Measurements from ENCODE around the gene SERPINA6.
"Not testable (repeated sequence)": the region's sequence is repeated elsewhere in the genome, so short reads cannot be mapped to it uniquely, and the experiment has no call there.

SERPINA6 gene

DNA sequence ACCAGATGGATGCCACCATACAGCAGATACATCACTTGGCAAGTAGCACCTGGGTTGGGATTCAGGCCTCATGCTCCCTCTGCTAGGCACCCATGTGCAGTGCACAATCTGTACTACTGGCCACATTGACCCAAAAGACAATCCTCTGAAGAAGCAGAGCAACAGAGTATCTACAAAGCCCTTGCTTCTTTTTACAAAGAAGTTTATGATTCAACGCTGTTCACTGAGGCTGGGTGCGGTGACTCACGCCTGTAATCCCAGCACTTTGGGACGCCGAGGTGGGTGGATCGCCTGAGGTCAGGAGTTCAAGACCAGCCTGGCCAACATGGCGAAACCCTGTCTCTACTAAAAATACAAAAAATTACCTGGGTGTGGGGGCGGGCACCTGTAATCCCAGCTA, 31.1 kb upstream of the SERPINA6 start:
- DNase-seq, result not testable (repeated sequence)

DNA sequence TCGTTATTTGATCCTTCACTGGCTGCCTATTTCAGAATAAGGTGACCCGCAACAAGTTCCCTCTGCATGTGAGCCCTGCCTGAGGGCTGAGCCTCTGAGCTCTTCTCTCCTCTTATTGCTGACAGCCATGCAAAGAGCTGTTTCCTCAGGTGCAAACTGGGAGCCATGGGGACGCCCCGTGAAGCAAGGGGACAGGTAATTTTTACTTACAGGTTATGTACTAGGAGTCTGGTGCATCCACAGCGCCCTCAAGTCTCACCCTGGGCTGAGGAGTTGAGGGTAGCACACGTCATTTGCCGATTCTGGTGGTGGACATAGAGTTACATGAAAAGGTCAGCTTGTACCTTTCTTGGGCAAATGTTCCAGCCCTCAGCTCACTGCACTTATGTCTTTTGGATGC, 26.1 kb upstream of the SERPINA6 start:
- no peak for DNase-seq

DNA sequence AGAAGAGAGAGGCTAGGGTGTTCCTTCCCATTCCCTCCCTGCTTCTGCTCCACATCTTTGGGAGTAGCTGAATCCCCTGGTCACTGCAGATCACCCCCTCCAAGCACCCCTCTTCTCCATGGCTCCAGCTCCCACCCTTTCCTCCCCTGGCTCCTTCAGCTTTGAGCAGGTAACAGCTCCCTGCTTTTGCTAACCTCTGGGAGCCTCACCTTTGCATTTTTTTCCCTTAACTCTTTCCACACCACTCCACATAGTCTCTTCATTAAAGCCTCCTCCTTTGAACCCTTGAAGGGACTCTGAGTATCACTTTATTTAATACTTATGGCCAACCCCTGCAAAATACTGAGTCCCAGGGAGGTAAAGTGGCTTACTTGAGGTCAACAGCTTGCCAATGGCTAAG, 25.7 kb upstream of the SERPINA6 start:
- no peak for DNase-seq

DNA sequence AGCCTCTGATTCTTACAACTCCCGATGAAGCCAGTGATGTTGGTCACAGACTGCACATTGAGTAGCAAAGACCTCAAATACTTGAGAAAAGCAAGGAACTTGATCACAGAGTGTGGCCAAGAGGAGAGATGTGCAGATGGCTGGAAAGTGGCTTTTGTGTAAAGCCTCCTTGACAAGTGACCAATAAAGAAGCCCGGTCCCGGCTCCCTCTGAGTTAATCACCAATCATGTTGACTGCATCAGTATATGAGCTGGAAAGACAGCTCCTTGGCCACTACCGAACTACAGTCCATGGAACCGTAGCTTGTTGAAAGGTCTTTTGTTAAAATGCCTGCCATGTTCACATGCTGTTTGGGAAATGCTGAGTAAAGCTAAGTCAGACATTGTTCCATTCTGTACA, 23.7 kb upstream of the SERPINA6 start:
- DNase-seq, result no peak

DNA sequence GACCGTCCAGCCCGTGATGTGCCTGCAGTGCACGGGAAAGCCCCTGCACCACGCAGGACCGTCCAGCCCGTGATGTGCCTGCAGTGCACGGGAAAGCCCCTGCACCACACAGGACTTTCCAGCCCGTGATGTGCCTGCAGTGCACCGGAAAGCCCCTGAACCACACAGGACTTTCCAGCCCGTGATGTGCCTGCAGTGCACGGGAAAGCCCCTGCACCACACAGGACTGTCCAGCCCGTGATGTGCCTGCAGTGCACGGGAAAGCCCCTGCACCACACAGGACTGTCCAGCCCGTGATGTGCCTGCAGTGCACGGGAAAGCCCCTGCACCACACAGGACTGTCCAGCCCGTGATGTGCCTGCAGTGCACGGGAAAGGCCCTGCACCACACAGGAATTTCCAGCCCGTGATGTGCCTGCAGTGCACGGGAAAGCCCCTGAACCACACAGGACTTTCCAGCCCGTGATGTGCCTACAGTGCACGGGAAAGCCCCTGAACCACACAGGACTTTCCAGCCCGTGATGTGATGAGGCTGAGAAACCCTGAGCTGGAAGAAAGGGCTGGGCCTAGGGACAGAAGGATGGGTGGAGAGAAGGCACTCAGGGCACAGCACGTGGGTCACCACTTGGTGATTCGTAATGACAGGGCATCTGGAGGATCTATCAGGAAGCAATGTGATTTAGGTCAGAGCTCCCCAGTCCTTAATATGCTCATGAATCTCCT, 23.1 kb upstream of the SERPINA6 start:
- DNase-seq, result not testable (repeated sequence)

DNA sequence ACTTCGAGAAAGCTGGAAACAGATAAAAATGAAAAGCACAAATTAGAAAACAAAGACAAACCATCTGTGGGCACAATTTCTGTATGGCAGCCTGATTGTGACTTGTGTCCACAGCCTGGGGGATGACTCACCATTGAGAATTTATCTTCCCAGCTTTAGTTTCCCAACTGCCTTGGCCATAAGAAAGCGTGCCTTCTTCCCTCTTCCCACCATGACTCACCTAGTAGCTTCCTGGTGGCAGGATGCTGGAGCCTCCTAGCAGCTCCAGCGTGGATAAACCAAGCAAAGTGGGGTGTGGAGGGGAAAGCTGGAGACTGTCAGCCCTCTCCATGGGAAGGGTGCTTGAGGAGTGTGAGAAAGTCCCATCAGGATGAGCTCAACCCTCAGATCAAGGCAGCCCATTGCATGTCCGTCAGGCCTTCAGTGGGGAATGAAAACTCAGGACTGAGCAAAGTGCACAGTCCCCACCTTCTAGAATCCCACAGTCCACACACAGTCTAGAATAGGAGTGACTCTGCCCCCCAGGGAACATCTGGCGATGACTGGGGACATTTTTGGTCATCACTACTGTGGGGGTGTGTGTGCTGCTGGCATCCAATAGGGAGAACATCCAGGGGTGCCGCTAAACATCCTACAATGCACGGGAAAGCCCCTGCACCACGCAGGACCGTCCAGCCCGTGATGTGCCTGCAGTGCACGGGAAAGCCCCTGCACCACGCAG, 22.4 kb upstream of the SERPINA6 start:
- peak; percentile 91 for DNase-seq

DNA sequence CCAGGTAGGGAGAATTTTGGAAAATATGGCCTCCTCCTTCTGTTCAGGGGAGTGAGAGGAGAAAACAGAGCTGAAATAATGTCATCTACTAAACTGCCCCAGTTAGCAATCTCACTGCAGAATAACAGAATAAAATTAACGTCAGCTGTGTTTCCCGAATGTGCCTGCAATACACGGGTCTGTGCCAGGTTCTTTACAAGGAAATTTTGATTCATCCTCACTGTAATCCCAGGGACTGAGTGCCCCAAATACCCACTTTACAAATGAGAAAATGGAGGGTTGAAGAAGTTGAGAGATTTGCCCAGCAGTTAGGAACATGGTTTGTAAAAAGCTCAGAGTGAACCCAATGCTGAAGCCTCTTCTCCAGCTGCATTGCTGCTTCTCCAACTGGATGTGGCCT, 21.3 kb upstream of the SERPINA6 start:
- no peak for DNase-seq

DNA sequence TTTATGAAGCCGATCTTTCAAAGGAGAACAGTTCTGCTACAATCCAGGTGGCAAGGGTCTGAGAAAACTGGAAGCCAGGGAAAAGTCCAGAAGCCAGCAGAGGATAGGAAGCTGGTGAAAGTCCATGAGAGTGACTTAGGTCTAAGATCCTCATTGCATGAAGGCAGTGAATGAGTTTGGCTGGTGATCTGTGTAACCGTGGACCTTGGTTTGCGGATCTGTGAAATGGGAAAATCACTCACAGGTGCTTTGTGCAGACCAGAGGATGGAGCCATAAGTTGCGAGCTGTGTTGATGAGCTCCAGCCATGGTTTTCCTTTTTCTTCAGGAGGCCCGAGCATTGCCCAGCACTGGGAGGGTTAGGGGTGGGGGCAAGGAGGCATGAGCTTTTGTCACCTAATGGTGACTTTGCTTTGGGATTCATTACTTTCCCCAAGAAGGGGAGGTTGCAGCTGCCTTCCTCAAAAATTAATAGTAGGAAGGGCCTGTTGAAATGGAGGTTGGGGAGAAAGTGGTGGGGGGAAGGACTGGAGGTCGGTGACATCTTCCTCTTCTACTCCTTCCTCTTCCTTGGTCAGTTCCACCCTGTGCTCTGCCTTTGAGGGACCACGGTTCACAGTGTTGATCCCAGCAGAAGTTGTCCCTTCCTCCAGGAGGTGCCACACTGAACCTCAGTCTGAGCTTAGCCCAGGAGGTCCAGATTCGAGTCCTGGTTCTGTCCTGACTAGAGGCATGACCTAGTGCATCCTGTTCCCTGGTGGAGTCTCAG, 20.3 kb upstream of the SERPINA6 start:
- DNase-seq, result no peak

DNA sequence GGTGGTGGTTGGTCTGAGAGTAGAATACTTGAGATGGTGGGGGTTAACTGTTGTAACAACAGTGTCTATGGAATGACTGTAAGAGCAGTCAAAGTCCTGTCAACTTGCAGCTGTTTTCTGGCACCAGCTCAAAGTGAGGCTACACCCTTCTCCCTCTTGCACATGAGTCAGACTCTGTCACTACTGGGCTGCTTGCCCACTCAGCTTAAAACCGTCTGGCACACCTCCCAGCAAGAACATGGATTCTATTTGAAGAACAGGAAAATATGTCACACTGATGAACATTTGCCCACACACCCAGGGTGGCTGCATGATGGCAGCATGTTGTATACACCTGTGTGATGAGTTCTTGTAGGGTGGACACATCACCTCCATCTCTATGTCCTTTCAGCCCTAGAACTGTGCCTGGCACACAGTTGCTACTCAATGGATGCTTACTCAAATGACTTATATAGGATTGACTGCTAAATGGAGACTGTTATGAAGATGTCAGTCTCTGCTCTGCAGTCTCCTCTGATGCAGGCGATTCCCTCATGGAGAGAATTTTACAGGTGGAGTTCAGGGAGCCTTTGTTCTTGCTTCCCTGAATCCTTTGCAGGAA, 19.3 kb upstream of the SERPINA6 start:
- peak; percentile 100 for DNase-seq

DNA sequence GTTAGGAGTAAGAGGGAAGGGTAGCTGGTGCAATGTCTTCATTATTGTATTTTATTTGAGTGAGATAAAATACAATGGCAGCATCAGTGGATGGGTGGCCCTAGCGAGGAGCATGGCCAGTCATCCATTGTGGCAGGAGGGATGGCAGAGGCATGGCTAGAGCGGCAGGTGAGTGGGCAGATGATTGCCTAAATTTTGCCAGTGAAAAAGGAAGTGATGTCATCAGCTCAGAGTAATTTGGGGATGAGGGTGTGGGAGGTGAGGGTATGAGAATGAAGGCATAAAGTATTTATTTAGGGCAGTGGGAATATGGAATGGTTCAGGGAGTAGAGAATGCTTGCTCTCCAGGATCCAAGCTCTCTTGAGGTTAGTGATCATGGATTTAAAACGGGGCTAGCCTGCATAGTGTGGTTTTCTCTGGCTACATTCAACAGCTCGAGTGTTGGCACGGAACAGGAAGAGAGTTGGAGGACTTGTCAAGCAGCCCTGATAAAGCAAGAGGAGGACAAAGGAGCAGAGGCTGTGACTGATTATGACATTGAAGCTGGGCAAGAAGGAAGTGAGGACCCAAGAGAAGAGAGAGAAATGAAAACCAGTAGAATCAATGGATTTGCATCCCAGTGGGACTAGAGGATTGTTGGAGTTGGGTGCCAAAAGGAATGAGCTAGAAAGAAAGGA, 18.7 kb upstream of the SERPINA6 start:
- DNase-seq, result no peak

DNA sequence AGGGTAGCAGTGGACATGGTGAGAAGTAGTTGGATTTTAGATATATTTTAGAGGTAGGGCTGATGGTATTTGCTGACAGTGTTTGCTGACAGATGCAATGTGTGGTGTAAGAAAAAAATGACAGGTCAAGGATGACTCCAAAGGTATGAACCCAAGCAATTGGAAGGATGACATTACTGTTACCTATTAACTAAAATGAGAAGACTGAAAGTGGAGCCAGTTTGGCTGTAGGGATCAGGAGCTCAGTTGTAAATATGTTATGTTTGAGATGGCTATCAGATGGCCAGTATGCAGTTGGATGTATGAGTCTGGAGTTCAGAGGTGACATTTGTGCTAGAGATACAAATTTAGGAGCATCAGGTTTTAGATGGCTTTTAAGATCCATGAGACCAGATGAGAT, 17.4 kb upstream of the SERPINA6 start:
- DNase-seq, result no peak

DNA sequence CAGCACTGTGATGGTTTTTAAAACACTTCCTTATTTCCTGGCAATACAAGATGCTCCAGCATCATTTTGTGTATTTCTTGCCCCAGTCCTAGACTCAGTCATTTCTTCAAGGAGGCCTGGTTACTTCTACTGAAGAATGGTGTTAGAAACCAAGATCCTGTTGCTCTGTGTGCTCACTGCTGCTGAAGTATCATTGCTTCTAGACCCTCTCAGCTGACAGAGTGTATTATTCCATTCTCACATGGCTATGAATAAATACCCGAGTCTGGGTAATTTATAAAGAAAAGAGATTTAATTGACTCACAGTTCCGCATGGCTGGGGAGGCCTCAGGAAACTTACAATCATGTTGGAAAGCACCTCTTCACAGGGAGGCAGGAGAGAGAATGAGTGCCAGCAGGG, 14.9 kb upstream of the SERPINA6 start:
- no peak for DNase-seq

DNA sequence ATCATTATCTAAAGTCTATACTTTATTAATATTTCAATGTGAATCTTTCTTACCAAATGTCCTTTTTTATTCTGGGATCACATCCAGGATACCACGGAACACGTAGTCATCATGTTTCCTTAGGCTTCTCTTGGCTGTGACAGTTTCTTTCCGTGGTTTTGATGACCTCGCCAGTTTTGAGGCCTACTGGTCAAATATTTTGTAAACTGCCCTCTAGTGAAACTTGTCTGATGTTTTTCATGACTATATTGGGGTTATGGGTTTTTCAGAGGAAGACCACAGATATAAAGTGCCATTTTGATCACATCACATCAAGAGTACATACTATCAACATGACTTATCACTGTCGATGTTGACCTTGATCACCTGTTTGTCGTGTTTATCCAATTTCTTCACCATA, 14.1 kb upstream of the SERPINA6 start:
- DNase-seq, result peak; percentile 49

DNA sequence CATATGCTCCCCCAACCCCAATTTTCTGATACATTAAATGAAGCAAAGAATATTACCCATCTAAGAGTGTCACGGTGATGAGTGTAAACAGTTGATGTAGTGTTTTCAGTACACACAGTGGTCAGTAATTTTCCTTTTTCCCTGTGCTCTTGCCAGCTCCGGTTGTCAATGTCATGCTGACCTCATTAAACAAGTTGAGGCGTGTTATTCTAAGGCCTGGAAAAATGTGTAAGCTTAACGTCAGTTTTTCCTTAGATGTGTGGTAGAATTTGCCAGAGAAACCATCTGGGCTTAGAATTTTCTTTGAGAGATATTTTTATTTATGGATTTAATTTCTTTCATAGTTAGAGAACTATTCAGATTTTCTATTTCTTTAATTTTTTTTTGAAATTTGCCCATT, 11.7 kb upstream of the SERPINA6 start:
- no peak for DNase-seq

DNA sequence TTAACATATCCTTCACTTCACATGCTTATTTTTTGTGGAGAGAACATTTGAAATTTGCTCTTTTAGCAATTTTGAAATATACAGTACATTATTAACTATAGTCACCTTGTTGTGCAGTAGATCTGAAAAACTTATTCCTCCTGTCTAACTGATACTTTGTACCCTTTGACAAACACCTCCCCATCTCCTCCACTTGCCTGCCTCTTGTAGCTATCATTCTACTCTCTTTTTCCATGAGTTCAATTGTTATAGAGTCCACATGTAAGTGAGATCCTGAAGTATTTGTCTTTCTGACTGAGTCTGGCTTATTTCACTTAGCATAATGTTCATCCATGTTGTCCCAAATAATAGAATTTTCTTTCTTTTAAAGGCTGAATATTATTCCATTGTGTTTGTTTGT, 9.5 kb upstream of the SERPINA6 start:
- no peak for DNase-seq

DNA sequence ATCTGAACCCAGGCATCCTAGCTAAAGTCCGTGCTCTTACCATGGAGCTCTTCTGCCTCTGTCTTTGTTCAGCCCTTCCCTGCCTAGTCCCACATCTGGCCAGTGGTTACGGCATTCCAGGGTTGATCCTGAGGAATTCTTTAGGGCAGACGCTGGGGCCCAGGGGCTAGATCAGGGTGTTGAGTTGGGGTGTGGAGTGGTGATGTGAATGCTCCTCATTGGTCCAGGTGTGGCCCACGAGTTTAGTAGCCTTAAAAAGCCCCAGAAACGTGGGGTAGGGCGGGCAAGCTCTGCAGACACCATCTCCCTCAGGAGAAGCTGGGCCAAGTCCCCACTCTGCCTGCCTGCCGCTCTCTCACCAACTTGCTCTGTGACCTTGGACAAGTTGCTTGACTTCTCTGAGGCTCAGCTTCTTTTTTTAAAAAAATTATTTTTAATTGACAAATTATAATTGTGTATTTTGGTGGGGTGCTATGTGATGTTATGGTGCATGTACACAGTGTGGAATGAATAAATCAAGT, 9.0 kb upstream of the SERPINA6 start:
- no peak for DNase-seq

DNA sequence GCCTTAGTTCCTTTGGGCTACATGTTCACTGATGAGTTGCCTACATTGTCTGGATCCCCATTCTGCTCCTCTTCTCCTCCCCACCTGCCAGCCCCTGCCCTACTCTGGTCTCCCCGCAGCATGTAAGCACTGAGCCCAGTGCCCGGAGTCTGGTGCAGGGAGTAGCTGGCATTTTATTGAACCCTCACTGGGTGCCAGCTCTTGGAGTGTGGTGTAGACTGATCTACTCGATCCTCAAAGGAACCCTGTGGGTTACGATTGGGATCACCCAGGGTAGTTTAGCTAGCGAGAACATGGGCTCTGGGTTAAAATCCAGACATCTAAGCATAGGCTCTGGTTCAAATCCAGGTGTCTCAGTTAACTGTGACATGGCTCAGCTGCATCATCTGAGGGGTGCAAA, 8.3 kb upstream of the SERPINA6 start:
- no peak for DNase-seq

DNA sequence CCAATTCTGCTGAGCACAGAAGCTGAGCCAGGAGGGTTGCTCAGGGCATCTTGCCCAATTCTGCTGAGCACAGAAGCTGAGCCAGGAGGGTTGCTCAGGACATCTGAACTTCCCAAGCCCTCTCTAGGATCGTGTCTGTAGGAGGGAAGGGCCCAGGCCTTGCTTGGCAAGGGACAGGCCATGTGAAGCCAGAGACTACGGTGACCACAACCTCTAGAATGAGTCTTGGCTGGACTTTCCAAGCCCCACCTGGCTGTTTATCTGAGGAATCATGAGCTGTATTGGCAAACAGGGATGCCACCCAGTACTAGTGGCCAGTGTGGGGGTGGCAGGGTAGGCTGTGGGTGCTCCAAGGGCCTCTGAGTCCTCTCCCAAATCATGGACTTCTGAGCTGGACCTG, 7.7 kb upstream of the SERPINA6 start:
- DNase-seq, result no peak

DNA sequence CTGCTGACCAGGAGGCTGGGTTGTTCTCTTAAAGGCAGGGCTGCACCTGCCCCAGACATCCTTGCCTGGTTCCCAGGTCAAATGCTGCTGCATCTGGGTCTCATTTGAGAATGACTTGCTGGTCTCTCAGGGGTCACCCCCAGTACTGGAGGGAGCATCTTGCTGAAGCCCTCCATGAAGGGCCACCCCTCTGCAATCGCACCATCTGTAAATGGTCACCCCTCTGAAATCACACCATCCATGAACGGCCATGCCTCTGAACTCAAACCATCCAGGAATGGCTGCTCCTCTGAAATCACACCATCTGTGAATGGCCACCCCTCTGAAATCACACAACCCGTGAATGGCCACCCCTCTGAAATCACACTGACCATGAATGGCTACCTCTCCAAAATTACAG, 7.3 kb upstream of the SERPINA6 start:
- no peak for DNase-seq

DNA sequence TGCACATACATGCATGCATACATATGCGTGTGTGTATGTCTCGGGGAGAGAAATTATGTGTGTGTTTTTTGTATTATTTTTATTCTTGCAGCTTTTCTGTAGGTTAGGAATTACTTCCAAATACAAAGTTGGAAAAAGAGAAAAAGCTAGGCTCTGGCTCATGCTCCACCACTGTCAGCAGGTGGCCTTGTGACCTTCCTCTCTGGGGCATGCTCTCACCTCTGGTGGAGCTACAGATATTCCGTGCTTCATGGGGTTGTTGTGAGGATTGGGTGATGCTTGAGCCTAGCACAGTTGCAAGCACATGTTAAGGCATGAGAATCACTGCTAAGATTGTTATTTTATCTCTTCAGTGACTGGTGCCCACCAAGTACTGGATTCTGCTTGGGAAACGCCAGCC, 6.7 kb upstream of the SERPINA6 start:
- DNase-seq, result no peak

DNA sequence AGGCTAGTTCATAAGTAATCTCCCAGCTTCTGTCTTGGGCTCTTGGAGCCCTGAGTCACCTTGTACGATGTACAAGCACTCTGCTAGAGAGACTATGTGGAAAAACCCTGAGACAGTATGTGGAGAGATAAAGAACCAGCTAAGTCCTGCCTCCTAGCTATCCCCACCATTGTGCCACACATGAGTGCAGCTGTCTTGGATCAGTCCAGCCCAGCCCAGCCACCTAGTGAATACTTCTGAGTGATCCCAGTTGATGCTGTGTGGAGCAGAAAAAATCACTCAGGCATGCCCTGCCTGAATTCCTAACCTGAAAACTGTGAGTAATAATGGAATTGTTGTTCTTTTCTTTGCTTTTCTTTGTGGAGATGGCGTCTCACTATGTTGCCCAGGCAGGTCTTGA, 5.1 kb upstream of the SERPINA6 start:
- no peak for DNase-seq

DNA sequence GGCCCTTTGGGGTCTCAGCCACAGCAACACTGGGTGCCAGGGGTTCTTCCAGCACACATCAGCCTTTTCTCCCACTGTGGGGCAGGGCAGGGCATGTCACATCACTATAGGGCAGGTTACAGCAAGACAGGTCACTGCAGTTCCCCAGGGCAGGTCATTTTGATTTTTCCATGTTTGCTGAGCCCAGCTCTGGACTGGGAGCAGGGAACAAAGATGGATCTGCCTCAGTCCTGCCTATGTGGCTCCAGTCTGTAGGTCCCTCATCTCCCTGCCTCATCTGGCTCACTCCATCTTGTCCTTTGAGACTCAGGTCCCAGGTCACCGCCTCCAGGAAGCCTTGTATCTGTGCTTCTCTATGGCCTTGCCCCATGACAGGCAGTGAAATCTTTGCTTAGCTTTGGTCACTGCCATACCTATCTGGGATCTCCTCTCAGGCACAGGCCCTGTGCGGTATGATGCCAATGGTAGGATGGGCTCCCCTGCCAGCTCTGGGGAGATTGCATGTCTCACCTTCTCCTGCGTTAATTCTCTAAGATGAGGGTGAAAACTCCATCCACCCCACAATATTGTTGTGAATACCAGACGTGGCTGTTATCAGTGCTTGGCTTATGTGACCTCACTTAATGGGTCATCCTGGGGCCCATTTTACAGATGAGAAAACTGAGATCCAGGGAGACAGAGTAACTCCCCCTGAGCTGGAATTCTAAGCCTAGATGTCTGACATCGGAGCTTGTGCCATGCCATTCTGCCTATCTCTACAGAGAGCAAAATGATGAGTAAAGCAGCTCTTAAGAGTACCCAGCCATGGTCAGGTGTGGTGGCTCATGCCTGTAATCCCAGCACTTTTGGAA, 1.5 kb downstream of the SERPINA6 start:
- no peak for DNase-seq

Measured in fibroblast of upper back skin (primary cell).